IPS-18a (cell line): ENCODE measurements around the gene TNIK.
"Not testable (repeated sequence)": the region's sequence is repeated elsewhere in the genome, so short reads cannot be mapped to it uniquely, and the experiment has no call there.

Source experiments
- H3K27ac ChIP-seq: one replicate; pipeline ENCODE4 v1.5.1; 2013; ENCODE audit warnings: low read length
- H3K27me3 ChIP-seq: one replicate; pipeline ENCODE4 v1.6.1; 2013; ENCODE audit warnings: mild to moderate bottlenecking, low read length; ENCODE audit not compliant: control insufficient read depth, insufficient read depth
- H3K36me3 ChIP-seq: one replicate; pipeline ENCODE4 v1.6.1; 2013; ENCODE audit warnings: low read depth, low read length; ENCODE audit not compliant: control insufficient read depth
- H3K4me1 ChIP-seq: one replicate; pipeline ENCODE4 v1.6.1; 2013; ENCODE audit warnings: low read depth, low read length; ENCODE audit not compliant: control insufficient read depth
- H3K4me3 ChIP-seq: one replicate; pipeline ENCODE4 v1.5.1; 2013; ENCODE audit warnings: low read length
- H3K9ac ChIP-seq: one replicate; pipeline ENCODE4 v1.6.1; 2013; ENCODE audit warnings: mild to moderate bottlenecking, low read length, moderate library complexity
- H3K9me3 ChIP-seq: one replicate; pipeline ENCODE4 v1.6.1; 2013; ENCODE audit warnings: low read depth, low read length; ENCODE audit not compliant: control insufficient read depth

Gene TNIK

GRCh38 chr3:171430530-171430929 lies 29.7 kb downstream of the TNIK start:
- H3K27ac ChIP-seq: no peak overlapping the region
- H3K9ac ChIP-seq: no peak overlapping the region
- no peaks in the 10 kb centered on the region for H3K27me3 ChIP-seq
- H3K4me1 ChIP-seq: peaks cover 59% of the 10 kb centered on the region
- H3K4me3 ChIP-seq: no peak overlapping the region
- H3K36me3 ChIP-seq: no peaks in the 10 kb centered on the region
- H3K9me3 ChIP-seq: no peaks in the 10 kb centered on the region

- peaks cover 52% of the 10 kb centered on the region for H3K4me1 ChIP-seq
- no peaks in the 10 kb centered on the region for H3K9me3 ChIP-seq
- H3K27me3 ChIP-seq: no peaks in the 10 kb centered on the region
- peak overlapping the region; percentile 36 for H3K4me3 ChIP-seq
- H3K36me3 ChIP-seq: no peaks in the 10 kb centered on the region
- H3K27ac ChIP-seq: no peak overlapping the region
- no peak overlapping the region for H3K9ac ChIP-seq
These were observed 30.6 kb downstream of the TNIK start for GRCh38 chr3:171429635-171430034.

- H3K9ac ChIP-seq: peak overlapping the region; percentile 29
- no peaks in the 10 kb centered on the region for H3K36me3 ChIP-seq
- H3K27ac ChIP-seq: peak overlapping the region; percentile 74
- H3K4me1 ChIP-seq: peaks cover 52% of the 10 kb centered on the region
- H3K4me3 ChIP-seq: peak overlapping the region; percentile 36
- H3K27me3 ChIP-seq: no peaks in the 10 kb centered on the region
- H3K9me3 ChIP-seq: no peaks in the 10 kb centered on the region
These were observed 31.3 kb downstream of the TNIK start for GRCh38 chr3:171428892-171429291.

- H3K27me3 ChIP-seq: no peaks in the 10 kb centered on the region
- no peaks in the 10 kb centered on the region for H3K36me3 ChIP-seq
- H3K4me3 ChIP-seq: peak overlapping the region; percentile 36
- peaks cover 52% of the 10 kb centered on the region for H3K4me1 ChIP-seq
- H3K9me3 ChIP-seq: no peaks in the 10 kb centered on the region
- peak overlapping the region; percentile 74 for H3K27ac ChIP-seq
- H3K9ac ChIP-seq: peak overlapping the region; percentile 29
These were observed 31.9 kb downstream of the TNIK start for GRCh38 chr3:171428321-171428787.

GRCh38 chr3:171427771-171428320 lies 32.4 kb downstream of the TNIK start:
- H3K9me3 ChIP-seq: no peaks in the 10 kb centered on the region
- peak overlapping the region; percentile 74 for H3K27ac ChIP-seq
- H3K27me3 ChIP-seq: no peaks in the 10 kb centered on the region
- peaks cover 49% of the 10 kb centered on the region for H3K4me1 ChIP-seq
- H3K36me3 ChIP-seq: no peaks in the 10 kb centered on the region
- peak overlapping the region; percentile 29 for H3K9ac ChIP-seq
- H3K4me3 ChIP-seq: peak overlapping the region; percentile 36

GRCh38 chr3:171424063-171424462 lies 36.1 kb downstream of the TNIK start:
- not testable (repeated sequence) for H3K9me3 ChIP-seq, H3K27ac ChIP-seq, H3K4me3 ChIP-seq, H3K9ac ChIP-seq, H3K27me3 ChIP-seq, H3K36me3 ChIP-seq
- peaks cover 29% of the 10 kb centered on the region for H3K4me1 ChIP-seq

GRCh38 chr3:171422855-171423254 lies 37.4 kb downstream of the TNIK start:
- not testable (repeated sequence) for H3K27ac ChIP-seq, H3K9me3 ChIP-seq, H3K36me3 ChIP-seq, H3K27me3 ChIP-seq, H3K4me3 ChIP-seq, H3K9ac ChIP-seq
- peaks cover 16% of the 10 kb centered on the region for H3K4me1 ChIP-seq

GRCh38 chr3:171420667-171421066 lies 39.5 kb downstream of the TNIK start:
- H3K4me1 ChIP-seq: peaks cover 9% of the 10 kb centered on the region
- no peaks in the 10 kb centered on the region for H3K27me3 ChIP-seq
- no peaks in the 10 kb centered on the region for H3K9me3 ChIP-seq
- no peak overlapping the region for H3K27ac ChIP-seq
- H3K4me3 ChIP-seq: no peak overlapping the region
- no peak overlapping the region for H3K9ac ChIP-seq
- H3K36me3 ChIP-seq: no peaks in the 10 kb centered on the region

- no peaks in the 10 kb centered on the region for H3K9me3 ChIP-seq
- H3K4me1 ChIP-seq: peaks cover 18% of the 10 kb centered on the region
- H3K27ac ChIP-seq: no peak overlapping the region
- no peak overlapping the region for H3K9ac ChIP-seq
- H3K4me3 ChIP-seq: no peak overlapping the region
- H3K36me3 ChIP-seq: no peaks in the 10 kb centered on the region
- H3K27me3 ChIP-seq: no peaks in the 10 kb centered on the region
These were observed 40.7 kb downstream of the TNIK start for GRCh38 chr3:171419457-171419856.

GRCh38 chr3:171417813-171418212 lies 42.4 kb downstream of the TNIK start:
- H3K9me3 ChIP-seq: no peaks in the 10 kb centered on the region
- H3K27me3 ChIP-seq: no peaks in the 10 kb centered on the region
- no peaks in the 10 kb centered on the region for H3K36me3 ChIP-seq
- peaks cover 34% of the 10 kb centered on the region for H3K4me1 ChIP-seq
- no peak overlapping the region for H3K27ac ChIP-seq
- H3K4me3 ChIP-seq: no peak overlapping the region
- peak overlapping the region; percentile 5 for H3K9ac ChIP-seq

GRCh38 chr3:171417137-171417536 lies 43.1 kb downstream of the TNIK start:
- Histone ChIP-seq H3K36me3 (no peaks in the 10 kb centered on the region), H3K4me3 (no peak overlapping the region), H3K4me1 (peaks cover 36% of the 10 kb centered on the region), H3K9ac (no peak overlapping the region), H3K27ac (no peak overlapping the region), H3K9me3 (no peaks in the 10 kb centered on the region), H3K27me3 (no peaks in the 10 kb centered on the region)

GRCh38 chr3:171416666-171417065 lies 43.5 kb downstream of the TNIK start:
- Histone ChIP-seq H3K27me3 (no peaks in the 10 kb centered on the region), H3K4me3 (no peak overlapping the region), H3K9me3 (no peaks in the 10 kb centered on the region), H3K27ac (no peak overlapping the region), H3K4me1 (peaks cover 36% of the 10 kb centered on the region), H3K36me3 (no peaks in the 10 kb centered on the region), H3K9ac (no peak overlapping the region)
